Esophagus (tissue), 2 donors: Measurements from ENCODE around the gene TSPAN33. TPM values are rescaled to one million over a fixed set of nuclear protein-coding genes. Genes with fewer than 3 reads are reported as not detected.

ENCODE experiments used
- H3K27ac ChIP-seq, 2 donors: one replicate each; pipeline ENCODE4 v1.5.1; 2013; ENCODE audit warnings: low read depth in 2 of 2, mild to moderate bottlenecking in 2 of 2, inconsistent platforms in 1 of 2, low read length in 1 of 2, moderate library complexity in 1 of 2
- H3K27me3 ChIP-seq, 2 donors: one replicate each; pipeline ENCODE4 v1.6.1; 2013; ENCODE audit warnings: low read length in 2 of 2, control low read depth in 1 of 2, mild to moderate bottlenecking in 1 of 2; ENCODE audit not compliant: insufficient read depth in 2 of 2, control insufficient read depth in 1 of 2
- H3K36me3 ChIP-seq, 2 donors: one replicate each; pipeline ENCODE4 v1.6.1; 2013; ENCODE audit warnings: low read length in 1 of 2; ENCODE audit not compliant: control insufficient read depth in 2 of 2, insufficient read depth in 2 of 2
- H3K4me1 ChIP-seq, 2 donors: one replicate each; pipeline ENCODE4 v1.6.1; 2013; ENCODE audit warnings: low read length in 1 of 2; ENCODE audit not compliant: control insufficient read depth in 2 of 2, insufficient read depth in 2 of 2
- H3K4me3 ChIP-seq, 2 donors: one replicate each; pipeline ENCODE4 v1.5.1; 2013; ENCODE audit warnings: low read length in 2 of 2, mild to moderate bottlenecking in 2 of 2, low read depth in 1 of 2, moderate library complexity in 1 of 2
- H3K9me3 ChIP-seq, 2 donors: one replicate each; pipeline ENCODE4 v1.6.1; 2013; ENCODE audit warnings: mild to moderate bottlenecking in 2 of 2, low read depth in 1 of 2, low read length in 1 of 2, moderate library complexity in 1 of 2; ENCODE audit not compliant: control insufficient read depth in 2 of 2, insufficient read depth in 1 of 2
- WGBS, 2 donors: extraction: QIAGEN DNeasy Blood & Tissue Kit; methylation state at CpG; one replicate each; pipeline ENCODE4 v1.1.7; 2013; 5-methylcytosine and 5-hydroxymethylcytosine counted together
- polyA plus RNA-seq, 2 donors: library from polyadenylated mRNA; stranded (reverse); fragments of 200-250 nt; gene quantifications; one replicate each; pipeline ENCODE4 v1.2.3, GENCODE V29; 2013
- donor health status: healthy with polysubstance abuse.
- donor health status: Bipolar disorder and iron deficiency.

Gene TSPAN33
- polyA plus RNA-seq, 2 donors = 1.8 to 3.8 TPM

DNA sequence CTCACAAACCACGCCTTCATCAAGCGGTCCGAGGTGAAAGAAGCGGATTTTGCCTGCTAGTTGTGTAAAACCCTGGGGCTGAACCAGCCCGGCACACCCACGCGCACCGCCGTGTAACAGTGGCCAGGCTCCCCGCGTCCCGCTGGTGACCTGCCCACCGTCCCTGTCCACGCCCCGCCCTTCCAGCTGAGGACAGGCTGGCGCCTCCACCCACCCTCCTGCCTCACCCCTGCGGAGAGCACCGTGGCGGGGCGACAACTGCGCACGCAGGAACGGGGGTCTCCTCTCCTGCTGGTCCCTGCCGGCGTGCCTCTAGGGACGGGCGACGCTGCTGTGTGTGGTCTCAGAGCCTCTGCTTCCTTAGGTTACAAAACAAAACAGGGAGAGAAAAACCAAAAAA, 16.9 kb upstream of the TSPAN33 start:
- WGBS, 2 donors = 93 to 95% methylated on average over 28 of the region's 28 CpGs
- no peaks in the 10 kb centered on the region for H3K9me3 ChIP-seq
- no peaks in the 10 kb centered on the region for H3K36me3 ChIP-seq
- no peak overlapping the region for H3K27ac ChIP-seq
- peaks cover 0 to 2% of the 10 kb centered on the region in 2 donors for H3K27me3 ChIP-seq
- H3K4me1 ChIP-seq = no peaks in the 10 kb centered on the region
- H3K4me3 ChIP-seq = no peak overlapping the region

DNA sequence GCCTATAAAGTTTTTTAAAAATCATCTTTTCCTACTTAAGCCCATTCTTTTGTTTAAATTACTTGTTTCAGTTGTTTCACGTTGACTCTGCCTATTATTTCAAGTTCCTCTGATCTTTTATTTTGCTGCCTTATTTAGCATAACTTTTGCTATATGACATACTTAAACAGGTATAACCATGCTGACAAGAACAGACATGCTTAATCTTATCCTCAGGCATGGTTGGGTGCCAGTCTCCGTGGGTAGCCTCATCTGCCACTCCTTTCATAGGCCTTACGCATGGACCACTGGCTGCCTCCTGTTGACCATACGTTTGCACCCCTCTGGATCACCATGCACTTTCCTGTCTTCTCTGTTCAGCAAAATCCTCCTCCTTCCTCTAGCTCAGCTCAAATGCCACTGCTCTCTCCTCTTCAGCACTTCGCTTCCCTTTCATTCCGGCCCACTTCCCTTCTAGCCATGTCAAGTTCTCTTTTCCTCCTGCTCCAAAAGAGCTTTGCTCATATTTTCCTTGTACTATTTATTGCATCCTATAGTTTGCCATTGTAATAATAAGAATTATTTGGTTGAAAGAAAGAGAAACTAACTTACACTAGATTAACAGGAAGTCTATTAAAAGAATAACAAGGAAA, 10.0 kb upstream of the TSPAN33 start:
- no peaks in the 10 kb centered on the region for H3K36me3 ChIP-seq
- WGBS, 2 donors = 46 to 61% methylated on average over 6 of the region's 6 CpGs
- H3K4me3 ChIP-seq = no peak overlapping the region
- peaks cover 2% of the 10 kb centered on the region in 2 donors for H3K4me1 ChIP-seq
- no peaks in the 10 kb centered on the region for H3K27me3 ChIP-seq
- H3K27ac ChIP-seq = peak overlapping the region; percentile 79 to 83
- H3K9me3 ChIP-seq = no peaks in the 10 kb centered on the region

DNA sequence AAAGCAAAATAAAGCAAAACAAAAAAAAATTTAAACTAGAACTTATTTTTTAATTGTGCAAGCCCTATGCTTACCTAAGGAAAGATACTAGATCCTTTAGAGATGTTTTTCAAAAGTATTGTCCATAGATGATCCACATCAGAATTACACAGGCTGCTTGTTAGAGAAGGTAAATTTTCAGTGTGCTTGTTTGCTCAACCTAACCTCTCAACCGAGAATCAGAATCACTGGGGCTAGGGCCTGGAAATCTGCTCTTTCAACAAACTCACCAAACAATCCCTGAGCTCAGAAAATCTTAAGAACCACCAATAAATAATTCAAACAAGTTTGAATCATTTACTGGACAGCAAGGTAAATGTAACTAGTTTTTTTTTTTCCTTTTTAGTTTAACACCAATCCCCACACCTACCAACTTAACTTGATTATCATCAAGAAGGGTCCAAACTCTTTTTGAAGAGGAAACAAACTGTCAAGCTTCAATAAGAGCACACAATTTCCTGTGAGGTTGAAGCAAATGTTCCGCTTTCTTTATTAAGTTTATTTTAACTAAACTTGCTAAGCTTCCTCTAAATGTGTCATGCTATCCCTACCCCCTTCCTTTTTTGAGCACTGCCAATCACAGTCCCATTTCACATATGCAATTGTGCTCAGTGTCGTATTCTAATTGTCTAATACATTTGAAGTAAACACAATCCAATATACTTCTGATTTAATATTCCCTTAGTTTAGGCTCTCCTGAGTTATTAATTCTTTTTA, 7.4 kb upstream of the TSPAN33 start:
- Histone ChIP-seq H3K4me3 (no peak overlapping the region), H3K9me3 (no peaks in the 10 kb centered on the region), H3K4me1 (peaks cover 2% of the 10 kb centered on the region in 2 donors), H3K36me3 (no peaks in the 10 kb centered on the region), H3K27me3 (no peaks in the 10 kb centered on the region), H3K27ac (no peak overlapping the region)
- WGBS, 2 donors = 55 to 71% methylated on average over 3 of the region's 3 CpGs

GRCh38 chr7:129143724-129144094, 798 bp upstream of the TSPAN33 start:
- 43 to 49% methylated on average over 10 of the region's 10 CpGs for WGBS, 2 donors

DNA sequence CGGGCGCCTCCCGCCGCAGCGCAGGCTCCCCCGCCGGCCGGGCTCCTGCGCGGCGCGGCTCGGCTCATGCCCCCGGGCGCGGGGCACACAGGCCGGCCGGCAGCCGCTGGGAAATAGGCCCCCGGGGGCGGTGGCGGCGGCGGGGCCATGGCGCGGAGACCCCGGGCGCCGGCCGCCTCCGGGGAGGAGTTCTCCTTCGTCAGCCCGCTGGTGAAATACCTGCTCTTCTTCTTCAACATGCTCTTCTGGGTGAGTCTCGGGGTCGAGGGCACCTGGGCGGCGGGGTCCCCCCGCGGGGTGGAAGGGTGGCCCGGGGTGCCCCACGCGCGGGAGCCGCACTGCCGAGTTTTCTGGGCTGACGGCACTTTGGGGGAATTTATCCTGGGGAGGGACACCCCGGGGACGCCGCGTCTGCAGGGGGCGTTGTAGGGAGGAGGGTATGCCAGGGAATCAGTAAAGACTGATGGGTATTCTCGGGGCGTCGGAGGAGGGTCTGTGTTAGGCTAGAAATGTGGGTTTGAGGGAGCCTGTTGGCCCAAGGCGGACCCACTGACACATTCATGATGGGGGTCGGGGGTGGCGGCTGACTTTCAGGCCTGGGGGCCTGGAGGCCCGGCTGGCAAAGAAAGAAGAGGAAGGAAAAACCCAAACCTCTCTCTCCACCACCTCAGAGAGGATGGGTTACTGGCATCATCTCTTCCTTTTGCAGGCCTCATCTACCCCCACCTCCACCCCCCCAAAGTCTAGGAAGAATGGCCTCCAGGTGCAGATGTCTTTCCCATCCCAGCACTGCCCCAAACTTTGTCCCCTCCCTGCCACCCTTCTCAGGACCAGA, 544 bp downstream of the TSPAN33 start:
- 7% methylated on average over 50 to 58 of the region's 58 CpGs for WGBS, 2 donors

More at GRCh38 chr7:129143724-129144094, 798 bp upstream of the TSPAN33 start:
- no peak overlapping the region for H3K4me3 ChIP-seq
- no peaks in the 10 kb centered on the region for H3K36me3 ChIP-seq
- H3K4me1 ChIP-seq = peaks cover 3 to 5% of the 10 kb centered on the region in 2 donors
- no peak overlapping the region for H3K27ac ChIP-seq
- no peaks in the 10 kb centered on the region for H3K9me3 ChIP-seq
- H3K27me3 ChIP-seq = no peaks in the 10 kb centered on the region

GRCh38 chr7:129146237-129146979, 1.9 kb downstream of the TSPAN33 start:
- H3K4me3 ChIP-seq = no peak overlapping the region
- peak overlapping the region in 1 of 2 donors; percentile 2 for H3K27ac ChIP-seq
- H3K9me3 ChIP-seq = no peaks in the 10 kb centered on the region
- H3K27me3 ChIP-seq = no peaks in the 10 kb centered on the region
- H3K4me1 ChIP-seq = peaks cover 3 to 5% of the 10 kb centered on the region in 2 donors
- no peaks in the 10 kb centered on the region for H3K36me3 ChIP-seq
- 70 to 80% methylated on average over 8 of the region's 8 CpGs for WGBS, 2 donors

More for the DNA sequence above, 544 bp downstream of the TSPAN33 start:
- Histone ChIP-seq H3K36me3 (no peaks in the 10 kb centered on the region), H3K4me1 (peaks cover 3 to 5% of the 10 kb centered on the region in 2 donors), H3K4me3 (peak overlapping the region; percentile 45 to 74), H3K9me3 (no peaks in the 10 kb centered on the region), H3K27ac (no peak overlapping the region), H3K27me3 (no peaks in the 10 kb centered on the region)

DNA sequence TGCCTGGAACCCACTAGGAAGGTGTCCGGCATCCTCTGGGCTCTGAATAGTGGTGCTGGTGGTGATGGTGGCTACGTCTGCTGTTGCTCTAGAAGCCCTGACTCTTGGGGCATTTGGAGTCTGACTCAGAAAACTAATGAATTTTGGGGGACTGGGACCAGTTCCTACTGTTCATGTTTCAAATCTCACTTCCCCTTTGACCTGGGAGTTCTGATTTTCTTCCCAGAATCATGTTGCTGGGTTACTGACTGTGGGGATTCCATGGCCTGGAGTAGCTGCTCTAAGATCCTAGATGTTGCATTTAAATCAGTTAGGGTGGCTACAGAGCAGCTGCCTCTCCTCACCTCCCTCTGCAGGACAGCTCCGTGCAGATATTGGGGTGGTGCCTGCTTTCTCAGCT, 3.2 kb downstream of the TSPAN33 start:
- Histone ChIP-seq H3K36me3 (no peaks in the 10 kb centered on the region), H3K27ac (no peak overlapping the region), H3K4me3 (no peak overlapping the region), H3K9me3 (no peaks in the 10 kb centered on the region), H3K4me1 (peaks cover 3 to 5% of the 10 kb centered on the region in 2 donors), H3K27me3 (no peaks in the 10 kb centered on the region)
- 71 to 79% methylated on average over 3 of the region's 3 CpGs for WGBS, 2 donors

DNA sequence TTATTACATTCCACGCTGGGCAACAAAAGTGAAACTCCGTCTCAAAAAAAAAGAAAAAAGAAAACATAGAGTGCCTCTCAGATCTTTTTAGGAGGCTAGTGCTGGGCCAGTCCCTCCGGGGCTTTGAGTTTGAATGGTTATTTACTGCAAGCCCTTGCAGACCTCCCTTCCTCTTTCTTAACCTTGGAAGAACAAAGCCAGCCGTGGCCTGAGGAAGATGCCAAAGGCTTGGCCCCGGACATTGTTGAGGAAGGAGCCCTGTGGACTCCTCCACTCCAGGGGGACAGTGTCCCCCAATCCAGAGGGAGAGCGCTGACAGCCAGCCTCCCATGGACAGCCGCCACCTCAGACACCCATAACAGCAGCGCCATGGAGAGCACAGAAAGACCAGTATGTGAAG, 5.0 kb downstream of the TSPAN33 start:
- Histone ChIP-seq H3K9me3 (no peaks in the 10 kb centered on the region), H3K36me3 (no peaks in the 10 kb centered on the region), H3K4me1 (peaks cover 0 to 5% of the 10 kb centered on the region in 2 donors), H3K27me3 (no peaks in the 10 kb centered on the region), H3K27ac (no peak overlapping the region), H3K4me3 (no peak overlapping the region)
- 73 to 79% methylated on average over 8 of the region's 8 CpGs for WGBS, 2 donors
